IPS-18c (cell line): Measurements from ENCODE around the gene HAUS7.
"Not testable (repeated sequence)": the region's sequence is repeated elsewhere in the genome, so short reads cannot be mapped to it uniquely, and the experiment has no call there.

Experiments
- H3K4me3 ChIP-seq: 2 replicates; pipeline ENCODE4 v1.7.0; 2013; ENCODE audit warnings: low read depth, mild to moderate bottlenecking, low read length, moderate library complexity; ENCODE audit not compliant: insufficient read depth
- H3K9me3 ChIP-seq: one replicate; pipeline ENCODE4 v1.6.1; 2013; ENCODE audit warnings: mild to moderate bottlenecking, low read length, moderate library complexity; ENCODE audit not compliant: control insufficient read depth, insufficient read depth

HAUS7 gene

GRCh38 chrX:153411988-153412574 is 58.3 kb downstream of the HAUS7 start:
- Histone ChIP-seq H3K9me3 (peaks cover 13% of the 10 kb centered on the region), H3K4me3 (peak overlapping the region; percentile 28; the same call in 1 of the 2 replicates)

- H3K4me3 ChIP-seq, result peak within 1 kb of the TSS; percentile 28
- peaks cover 13% of the 10 kb centered on the region for H3K9me3 ChIP-seq
These were observed 59.0 kb downstream of the HAUS7 start, which contains the start of gene ZFP92 for GRCh38 chrX:153411255-153411987. Gene ZFP92, plus strand, starts transcription at chrX:153411472. Its CDS starts 6,851 bp downstream, at chrX:153418323.

GRCh38 chrX:153410888-153411254 is 59.5 kb downstream of the HAUS7 start:
- Histone ChIP-seq H3K9me3 (peaks cover 13% of the 10 kb centered on the region), H3K4me3 (peak overlapping the region; percentile 28; the same call in 1 of the 2 replicates)

GRCh38 chrX:153410373-153410772 is 60.0 kb downstream of the HAUS7 start:
- Histone ChIP-seq H3K4me3 (no peak overlapping the region), H3K9me3 (peaks cover 13% of the 10 kb centered on the region)

- Histone ChIP-seq H3K9me3 (peaks cover 10% of the 10 kb centered on the region), H3K4me3 (no peak overlapping the region)
These were observed 60.8 kb downstream of the HAUS7 start for GRCh38 chrX:153409414-153410101.

- Histone ChIP-seq H3K9me3 (peaks cover 10% of the 10 kb centered on the region), H3K4me3 (no peak overlapping the region)
These were observed 61.5 kb downstream of the HAUS7 start for GRCh38 chrX:153408871-153409351.

- Histone ChIP-seq H3K9me3 (peaks cover 8% of the 10 kb centered on the region), H3K4me3 (no peak overlapping the region)
These were observed 62.1 kb downstream of the HAUS7 start for GRCh38 chrX:153408221-153408721.

GRCh38 chrX:153407736-153408135 is 62.6 kb downstream of the HAUS7 start:
- Histone ChIP-seq H3K9me3 (peaks cover 8% of the 10 kb centered on the region), H3K4me3 (no peak overlapping the region)

GRCh38 chrX:153406903-153407302 is 63.5 kb downstream of the HAUS7 start:
- Histone ChIP-seq H3K9me3 (peaks cover 8% of the 10 kb centered on the region), H3K4me3 (no peak overlapping the region)

GRCh38 chrX:153406011-153406410 is 64.4 kb downstream of the HAUS7 start:
- H3K9me3 ChIP-seq, result peaks cover 2% of the 10 kb centered on the region
- H3K4me3 ChIP-seq, result no peak overlapping the region

GRCh38 chrX:153405426-153405825 is 65.0 kb downstream of the HAUS7 start:
- Histone ChIP-seq H3K9me3 (peaks cover 2% of the 10 kb centered on the region), H3K4me3 (no peak overlapping the region)

GRCh38 chrX:153404333-153404732 is 66.0 kb downstream of the HAUS7 start:
- not testable (repeated sequence) for H3K4me3 ChIP-seq, H3K9me3 ChIP-seq

- Histone ChIP-seq H3K9me3 (peaks cover 2% of the 10 kb centered on the region), H3K4me3 (no peak within 1 kb of the TSS)
These were observed 69.1 kb downstream of the HAUS7 start, which contains the start of gene PNMA6E for GRCh38 chrX:153401133-153401764. Gene PNMA6E, minus strand, starts transcription at chrX:153401350. Its CDS starts 2,501 bp downstream, at chrX:153398849.

- H3K4me3 ChIP-seq, result no peak overlapping the region
- peaks cover 7% of the 10 kb centered on the region for H3K9me3 ChIP-seq
These were observed 69.9 kb downstream of the HAUS7 start for GRCh38 chrX:153400146-153401132.

GRCh38 chrX:153398275-153398960 is 72.0 kb downstream of the HAUS7 start:
- H3K9me3 ChIP-seq, result peaks cover 9% of the 10 kb centered on the region
- no peak overlapping the region for H3K4me3 ChIP-seq
